HG03378 (cell line): Measurements from ENCODE around the gene MED25.

Experiments
- ATAC-seq: cut with Tn5 transposase; IDR thresholded peaks from one replicate; pipeline ENCODE4 v1.9.1; 2021; ENCODE audit warnings: mild to moderate bottlenecking, moderate library complexity; ENCODE audit not compliant: unreplicated experiment

MED25 gene

GRCh38 chr19:49839713-49840112 is 21.6 kb downstream of the MED25 start:
- no peak for ATAC-seq

GRCh38 chr19:49840321-49840720 is 22.2 kb downstream of the MED25 start:
- no peak for ATAC-seq

- ATAC-seq: no peak
These were observed 22.7 kb downstream of the MED25 start for GRCh38 chr19:49840736-49841249.

GRCh38 chr19:49843265-49843664 is 25.2 kb downstream of the MED25 start:
- ATAC-seq: no peak

GRCh38 chr19:49844138-49845095 is 26.3 kb downstream of the MED25 start:
- no peak for ATAC-seq

- no peak for ATAC-seq
These were observed 27.3 kb downstream of the MED25 start for GRCh38 chr19:49845414-49845813.

GRCh38 chr19:49846408-49846807 is 28.3 kb downstream of the MED25 start:
- ATAC-seq: no peak

GRCh38 chr19:49847731-49848696 is 29.9 kb downstream of the MED25 start:
- ATAC-seq: no peak

- no peak for ATAC-seq
These were observed 30.8 kb downstream of the MED25 start for GRCh38 chr19:49848938-49849337.

- no peak for ATAC-seq
These were observed 31.5 kb downstream of the MED25 start for GRCh38 chr19:49849433-49850220.

GRCh38 chr19:49850221-49850486 is 32.1 kb downstream of the MED25 start:
- peak; percentile 21 for ATAC-seq

GRCh38 chr19:49850487-49851342 is 32.6 kb downstream of the MED25 start, which contains the start of gene PTOV1:
Gene PTOV1, plus strand, starts transcription at chr19:49851159.
- peak; percentile 44 for ATAC-seq

- no peak for ATAC-seq
These were observed 33.6 kb downstream of the MED25 start for GRCh38 chr19:49851456-49852259.

- ATAC-seq: no peak
These were observed 34.6 kb downstream of the MED25 start for GRCh38 chr19:49852631-49853126.

- ATAC-seq: no peak
These were observed 35.8 kb downstream of the MED25 start for GRCh38 chr19:49853852-49854377.

- ATAC-seq: no peak
These were observed 36.5 kb downstream of the MED25 start for GRCh38 chr19:49854378-49855263.

GRCh38 chr19:49855277-49855675 is 37.2 kb downstream of the MED25 start:
- ATAC-seq: no peak
